Globus pallidus (tissue), 1 donor: Measurements from ENCODE around the gene EEFSEC.
A peak's percentile ranks its signal among the peaks of the same experiment; 100 is the strongest.

ENCODE experiments used
- DNase-seq: peaks from one replicate; pipeline ENCODE4 v3.0.0-alpha.2; 2015; ENCODE audit warnings: low spot score

EEFSEC gene

DNA sequence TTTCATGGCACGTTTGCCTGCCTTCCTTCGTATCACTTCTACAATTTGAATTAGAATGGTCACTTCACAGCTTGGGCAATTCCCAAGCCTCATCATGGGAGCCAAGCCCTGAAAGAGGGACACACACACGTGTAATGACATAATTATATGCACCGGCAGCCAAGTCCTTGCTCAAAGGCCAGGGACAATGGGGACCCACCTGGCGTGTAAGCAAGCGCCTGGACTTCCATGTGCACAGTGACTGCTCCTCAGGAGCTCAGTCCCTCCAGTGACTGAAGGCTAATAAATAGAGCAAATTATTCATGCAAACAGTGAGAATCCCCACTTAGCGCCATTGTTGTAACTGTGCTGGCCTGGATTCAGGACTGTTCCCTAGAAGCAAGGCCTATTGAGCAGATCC lies 198.3 kb downstream of the EEFSEC start:
- DNase-seq = peak; percentile 52

- DNase-seq = no peak
These were observed 199.0 kb downstream of the EEFSEC start for GRCh38 chr3:128352326-128352725.

GRCh38 chr3:128353361-128353965 lies 200.2 kb downstream of the EEFSEC start:
- DNase-seq = no peak

- DNase-seq = no peak
These were observed 200.9 kb downstream of the EEFSEC start for GRCh38 chr3:128353991-128354687.

GRCh38 chr3:128354788-128355542 lies 201.7 kb downstream of the EEFSEC start:
- DNase-seq = no peak

DNA sequence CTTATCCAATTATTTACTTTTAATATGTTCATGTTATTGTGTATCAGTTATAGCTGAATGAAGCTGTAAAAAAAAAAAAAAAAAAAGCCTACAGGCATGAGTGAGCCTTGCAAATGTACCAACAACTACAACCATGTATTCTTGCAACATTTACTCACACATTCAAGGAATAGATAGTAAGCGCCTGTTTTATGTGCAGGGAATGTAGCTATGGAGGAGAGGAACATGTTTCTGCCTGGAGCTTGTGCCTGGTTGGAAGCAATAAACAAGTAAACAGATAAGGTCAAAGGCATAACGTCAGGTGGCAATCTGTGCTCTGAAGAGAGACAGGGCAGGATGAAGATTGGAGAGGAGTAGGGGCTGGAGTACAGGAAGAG lies 202.2 kb downstream of the EEFSEC start:
- no peak for DNase-seq

DNA sequence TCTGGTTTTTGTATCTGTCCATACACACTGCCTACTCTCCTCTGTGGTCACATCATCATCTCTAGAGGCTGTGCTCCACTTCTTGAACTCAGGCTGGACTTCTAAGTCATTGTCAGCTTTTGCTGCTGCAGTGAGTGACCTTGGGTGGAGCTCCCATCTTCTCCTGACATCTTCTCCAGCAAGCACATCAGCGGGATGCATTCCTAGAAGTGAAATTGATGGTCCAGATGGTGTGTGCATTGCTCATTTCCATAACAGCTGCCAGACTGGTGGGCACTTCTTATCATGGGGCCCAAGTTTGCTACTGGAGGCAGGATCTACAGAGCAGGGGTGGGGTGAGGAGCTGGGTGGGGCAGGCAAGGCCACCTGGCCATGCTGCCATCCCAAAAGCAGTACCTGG lies 203.5 kb downstream of the EEFSEC start:
- no peak for DNase-seq

- DNase-seq = no peak
These were observed 204.3 kb downstream of the EEFSEC start for GRCh38 chr3:128357538-128357937.

GRCh38 chr3:128358156-128358895 lies 205.0 kb downstream of the EEFSEC start:
- DNase-seq = no peak

DNA sequence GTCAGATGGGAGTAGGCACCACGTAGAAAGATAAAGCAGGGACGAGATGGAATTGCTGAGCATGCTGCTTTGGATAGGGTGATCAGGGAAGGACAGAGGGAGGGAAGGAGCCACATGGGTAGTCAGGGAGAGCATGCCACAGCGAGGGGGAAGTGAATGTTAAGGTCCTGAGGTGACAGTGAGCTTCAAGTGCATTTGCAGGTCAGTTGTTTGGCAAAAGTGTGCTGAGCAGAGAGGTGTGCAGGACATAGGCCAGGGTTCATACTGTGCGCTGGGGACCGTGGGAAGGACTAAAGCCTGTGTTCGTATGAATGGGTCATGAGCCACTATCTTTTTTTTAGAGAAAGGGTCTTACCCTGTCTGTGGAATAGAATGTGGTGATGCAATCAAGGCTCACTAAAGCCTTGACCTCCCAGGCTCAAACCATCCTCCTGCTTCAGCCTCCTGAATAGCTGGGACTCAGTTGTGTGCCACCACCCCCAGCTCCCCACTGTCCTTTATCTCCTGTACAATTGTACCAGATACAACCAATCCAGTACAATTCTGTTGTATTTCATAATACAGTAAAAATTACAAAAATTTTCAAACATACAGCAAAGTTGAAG lies 205.9 kb downstream of the EEFSEC start:
- DNase-seq = no peak

DNA sequence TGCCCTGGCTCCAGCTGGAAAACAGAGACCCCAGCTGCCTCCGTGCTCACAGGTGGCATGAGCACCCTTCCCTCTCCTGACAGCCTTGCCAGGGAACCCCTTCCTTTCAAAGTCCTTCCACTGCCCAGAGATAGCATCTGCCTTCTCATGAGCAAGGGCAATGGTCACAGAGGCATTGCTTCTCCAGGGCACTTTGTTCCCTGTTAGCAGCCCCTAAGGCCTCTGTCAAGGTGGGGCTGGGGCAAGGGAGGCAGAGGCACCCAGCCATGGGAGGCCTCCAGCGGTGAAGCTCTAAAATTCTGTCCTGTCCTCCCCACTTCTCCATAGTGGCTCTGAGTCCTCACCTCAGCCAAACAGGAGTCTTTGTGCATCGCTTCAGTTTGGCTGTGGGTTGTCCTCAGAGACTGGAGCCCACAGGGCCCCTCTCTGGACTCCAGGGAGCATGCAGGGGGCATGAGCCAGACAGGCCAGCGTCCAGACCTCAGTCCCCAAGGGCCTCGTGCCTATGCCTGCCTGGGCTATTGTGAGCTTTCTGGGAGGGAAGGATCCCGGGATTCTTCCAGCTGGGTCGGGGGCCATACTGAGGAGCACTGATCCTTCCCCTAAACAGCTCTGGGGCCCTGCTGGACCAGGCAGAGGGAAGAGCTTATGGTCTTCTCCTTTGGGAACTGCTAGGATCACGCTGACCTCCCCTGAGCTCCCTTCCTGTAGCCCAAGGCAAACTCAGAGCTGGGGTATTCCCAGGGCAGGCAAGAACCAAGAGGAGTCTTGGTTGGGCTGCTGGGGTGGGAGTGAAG lies 206.8 kb downstream of the EEFSEC start:
- no peak for DNase-seq

DNA sequence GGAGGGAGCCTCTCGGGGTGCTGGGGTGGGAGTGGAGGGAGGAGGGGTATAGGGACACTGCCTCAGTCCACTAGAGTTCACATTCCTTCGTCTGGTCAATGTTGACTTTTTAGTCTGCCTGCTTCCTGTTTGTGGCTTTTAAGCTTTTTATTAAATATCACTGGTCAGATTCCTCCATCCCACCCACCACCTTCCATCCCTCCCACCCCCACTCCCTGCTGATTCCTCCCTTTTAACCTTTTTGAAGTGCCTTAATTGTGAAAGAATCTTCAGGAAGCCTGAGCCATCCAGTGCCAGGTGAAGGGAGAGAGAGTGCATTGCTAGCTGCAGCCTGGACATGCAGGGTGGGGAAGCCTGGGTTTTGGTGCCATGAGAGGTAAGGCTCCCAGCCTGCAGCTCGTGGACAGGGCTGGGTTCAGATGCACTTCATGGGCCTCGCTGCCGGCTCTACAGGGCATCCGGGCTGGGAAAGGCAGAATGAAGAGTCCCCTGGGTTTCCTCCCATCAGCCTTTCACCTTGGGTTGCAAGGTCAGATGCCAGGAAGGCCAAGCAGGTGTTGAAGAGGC lies 207.5 kb downstream of the EEFSEC start:
- DNase-seq = no peak

DNA sequence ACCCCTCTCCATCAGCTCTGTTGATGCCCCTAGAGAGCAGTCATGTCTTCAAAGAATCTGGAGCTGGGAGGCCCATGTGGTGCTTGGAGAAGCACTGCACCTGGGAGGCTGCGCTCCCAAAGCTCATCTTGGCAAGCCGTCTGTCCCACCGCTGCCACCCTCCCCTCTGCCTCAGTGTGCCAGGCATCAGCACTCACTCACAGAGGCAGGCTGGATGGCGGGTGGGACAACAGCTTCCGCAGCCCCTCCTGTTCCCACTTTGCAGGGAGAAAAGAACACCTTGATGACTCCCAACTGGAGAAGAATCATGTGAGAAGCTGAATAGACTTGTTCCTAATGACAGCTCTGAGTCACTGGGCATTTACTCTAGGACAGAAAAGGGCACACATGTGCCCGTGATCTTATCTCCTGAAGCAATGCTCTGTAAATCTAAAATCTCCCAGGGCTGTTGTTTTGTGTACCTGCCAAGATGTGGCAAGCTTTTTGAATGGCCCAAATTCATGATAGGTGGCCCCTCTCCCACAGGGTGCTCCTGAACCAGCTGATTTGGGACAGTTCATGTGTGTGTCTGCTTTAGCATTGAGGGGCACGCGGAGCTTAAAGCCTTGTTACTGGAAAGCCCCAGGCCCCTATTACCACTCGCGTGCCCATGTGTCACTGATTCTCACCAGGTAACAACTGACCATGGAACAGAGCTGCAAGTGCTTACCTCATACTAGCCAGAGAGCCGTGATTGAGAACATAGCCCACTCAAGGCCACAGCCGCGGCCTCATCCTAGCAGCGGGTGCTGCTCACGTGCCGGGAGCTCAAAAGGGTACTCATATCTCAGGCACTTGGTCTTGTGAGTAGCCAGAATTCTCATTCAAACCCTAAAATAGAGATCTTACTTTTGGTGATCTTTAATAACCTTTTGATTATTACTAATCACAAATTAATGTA lies 209.0 kb downstream of the EEFSEC start:
- no peak for DNase-seq

- no peak for DNase-seq
These were observed 211.0 kb downstream of the EEFSEC start for GRCh38 chr3:128364291-128364690.

GRCh38 chr3:128364808-128365360 lies 211.6 kb downstream of the EEFSEC start:
- no peak for DNase-seq

GRCh38 chr3:128366136-128366535 lies 212.9 kb downstream of the EEFSEC start:
- no peak for DNase-seq

- no peak for DNase-seq
These were observed 213.4 kb downstream of the EEFSEC start for GRCh38 chr3:128366652-128367051.

- DNase-seq = no peak
These were observed 213.9 kb downstream of the EEFSEC start for GRCh38 chr3:128367221-128367620.

GRCh38 chr3:128367761-128368160 lies 214.5 kb downstream of the EEFSEC start:
- no peak for DNase-seq

- DNase-seq = no peak
These were observed 215.3 kb downstream of the EEFSEC start for GRCh38 chr3:128368626-128369025.
